Muscle of leg (tissue), 16 donors: ENCODE measurements around the gene G3BP1. TPM values are rescaled to one million over a fixed set of nuclear protein-coding genes. Genes with fewer than 3 reads are reported as not detected.
"Not testable (repeated sequence)": the region's sequence is repeated elsewhere in the genome, so short reads cannot be mapped to it uniquely, and the experiment has no call there.

ENCODE experiments used
- DNase-seq: peaks from one replicate; pipeline ENCODE4 v3.0.0; 2013
- H3K27ac ChIP-seq: one replicate; pipeline ENCODE4 v1.5.1; 2013; ENCODE audit warnings: mild to moderate bottlenecking, low read length, control low read depth
- H3K27me3 ChIP-seq: one replicate; pipeline ENCODE4 v1.6.1; 2013; ENCODE audit warnings: low read length; ENCODE audit not compliant: control insufficient read depth, insufficient read depth
- H3K36me3 ChIP-seq: one replicate; pipeline ENCODE4 v1.6.1; 2013; ENCODE audit warnings: low read length; ENCODE audit not compliant: control insufficient read depth, insufficient read depth
- H3K4me1 ChIP-seq: one replicate; pipeline ENCODE4 v1.6.1; 2013; ENCODE audit warnings: low read length; ENCODE audit not compliant: control insufficient read depth, insufficient read depth
- H3K4me3 ChIP-seq: one replicate; pipeline ENCODE4 v1.5.1; 2013; ENCODE audit warnings: low read length, control low read depth
- H3K9me3 ChIP-seq: replicated peaks from 2 replicates; pipeline ENCODE4 v1.6.1; 2013; ENCODE audit warnings: low read depth, low read length; ENCODE audit not compliant: control insufficient read depth
- WGBS: methylation state at CpG from one replicate; pipeline ENCODE4 v1.1.5; 2013; ENCODE audit warnings: missing lambda C conversion rate; ENCODE audit not compliant: insufficient coverage; 5-methylcytosine and 5-hydroxymethylcytosine counted together
- long read RNA-seq, 11 donors: transcript quantifications; one replicate each; lab custom pipeline, GENCODE V29; 2026
- polyA plus RNA-seq, 8 donors: library from polyadenylated mRNA; unstranded; fragments of 120-200 nt; gene quantifications; one replicate each; pipeline versions ENCODE4 v1.2.1 to v1.2.3, GENCODE V29; 2013; ENCODE audit warnings: inconsistent platforms in 1 of 8, low replicate concordance in 1 of 8; ENCODE audit not compliant: insufficient read length in 8 of 8, insufficient read depth in 1 of 8
- total RNA-seq: library from RNA; stranded (reverse); fragments of 120-200 nt; gene quantifications from one replicate; pipeline ENCODE4 v1.2.4, GENCODE V29; 2013

G3BP1 gene
- total RNA-seq = 101 TPM
- 100 to 1,000 TPM in 2 of 8 donors, 10 to 100 TPM in 6; 69.6 to 122 (median 93.9) TPM for polyA plus RNA-seq
- long read RNA-seq, donor 1, full-length matches to known transcripts = 14 of 19 reads
- long read RNA-seq, donor 1, partial matches to known transcripts = 5 of 19 reads
- long read RNA-seq, donor 1, other reads (novel, unspliced or antisense) = 0 of 19 reads
- long read RNA-seq, donor 2, full-length matches to known transcripts = 5 of 5 reads
- long read RNA-seq, donor 2, partial matches to known transcripts = 0 of 5 reads
- long read RNA-seq, donor 2, other reads (novel, unspliced or antisense) = 0 of 5 reads
- long read RNA-seq, donor 3, full-length matches to known transcripts = 36 of 36 reads
- long read RNA-seq, donor 3, partial matches to known transcripts = 0 of 36 reads
- long read RNA-seq, donor 3, other reads (novel, unspliced or antisense) = 0 of 36 reads
- long read RNA-seq, donor 4, full-length matches to known transcripts = 15 of 15 reads
- long read RNA-seq, donor 4, partial matches to known transcripts = 0 of 15 reads
- long read RNA-seq, donor 4, other reads (novel, unspliced or antisense) = 0 of 15 reads
- long read RNA-seq, donor 5, full-length matches to known transcripts = 37 of 49 reads
- long read RNA-seq, donor 5, partial matches to known transcripts = 12 of 49 reads
- long read RNA-seq, donor 5, other reads (novel, unspliced or antisense) = 0 of 49 reads
- long read RNA-seq, donor 6, full-length matches to known transcripts = 30 of 30 reads
- long read RNA-seq, donor 6, partial matches to known transcripts = 0 of 30 reads
- long read RNA-seq, donor 6, other reads (novel, unspliced or antisense) = 0 of 30 reads
- long read RNA-seq, donor 7, full-length matches to known transcripts = 21 of 26 reads
- long read RNA-seq, donor 7, partial matches to known transcripts = 5 of 26 reads
- long read RNA-seq, donor 7, other reads (novel, unspliced or antisense) = 0 of 26 reads
- long read RNA-seq, donor 8, full-length matches to known transcripts = 18 of 18 reads
- long read RNA-seq, donor 8, partial matches to known transcripts = 0 of 18 reads
- long read RNA-seq, donor 8, other reads (novel, unspliced or antisense) = 0 of 18 reads
- long read RNA-seq, donor 9, full-length matches to known transcripts = 19 of 19 reads
- long read RNA-seq, donor 9, partial matches to known transcripts = 0 of 19 reads
- long read RNA-seq, donor 9, other reads (novel, unspliced or antisense) = 0 of 19 reads
- long read RNA-seq, donor 10, full-length matches to known transcripts = 29 of 29 reads
- long read RNA-seq, donor 10, partial matches to known transcripts = 0 of 29 reads
- long read RNA-seq, donor 10, other reads (novel, unspliced or antisense) = 0 of 29 reads
- long read RNA-seq, donor 11, full-length matches to known transcripts = 19 of 30 reads
- long read RNA-seq, donor 11, partial matches to known transcripts = 11 of 30 reads
- long read RNA-seq, donor 11, other reads (novel, unspliced or antisense) = 0 of 30 reads

GRCh38 chr5:151771259-151772028 is at the start of gene G3BP1:
Gene G3BP1 (plus strand): TSS chr5:151771954. CDS start chr5:151786621, 14,667 bp downstream.
- no peaks in the 10 kb centered on the region for H3K27me3 ChIP-seq
- no peaks in the 10 kb centered on the region for H3K9me3 ChIP-seq
- H3K4me3 ChIP-seq = peak within 1 kb of the TSS; percentile 81
- peak; percentile 100 for DNase-seq
- H3K27ac ChIP-seq = peak within 1 kb of the TSS; percentile 100
- no peaks in the 10 kb centered on the region for H3K36me3 ChIP-seq
- H3K4me1 ChIP-seq = peaks cover 16% of the 10 kb centered on the region
- under 1% methylated on average over 47 of the region's 49 CpGs for WGBS

- no peak for DNase-seq
- Histone ChIP-seq H3K27ac (no peak overlapping the region), H3K27me3 (no peaks in the 10 kb centered on the region), H3K4me1 (peaks cover 26% of the 10 kb centered on the region), H3K9me3 (no peaks in the 10 kb centered on the region), H3K4me3 (no peak overlapping the region), H3K36me3 (no peaks in the 10 kb centered on the region)
Measured at GRCh38 chr5:151722546-151722945, 49.2 kb upstream of the G3BP1 start.

GRCh38 chr5:151724360-151724759 is 47.4 kb upstream of the G3BP1 start:
- DNase-seq = no peak
- Histone ChIP-seq H3K36me3 (no peaks in the 10 kb centered on the region), H3K9me3 (no peaks in the 10 kb centered on the region), H3K4me3 (no peak overlapping the region), H3K27ac (no peak overlapping the region), H3K27me3 (no peaks in the 10 kb centered on the region), H3K4me1 (peaks cover 10% of the 10 kb centered on the region)
- WGBS = 87% methylated on average over 2 of the region's 2 CpGs

- not testable (repeated sequence) for H3K4me3 ChIP-seq, DNase-seq, H3K4me1 ChIP-seq, H3K9me3 ChIP-seq, H3K27me3 ChIP-seq, H3K36me3 ChIP-seq, H3K27ac ChIP-seq
- WGBS = 86% methylated on average over 2 of the region's 5 CpGs
Measured at GRCh38 chr5:151729597-151729996, 42.2 kb upstream of the G3BP1 start.

GRCh38 chr5:151730381-151730780 is 41.4 kb upstream of the G3BP1 start:
- Histone ChIP-seq H3K27ac (no peak overlapping the region), H3K27me3 (no peaks in the 10 kb centered on the region)
- WGBS = no CpG with 5 or more reads among the region's 7 CpGs

GRCh38 chr5:151733358-151734063 is 38.2 kb upstream of the G3BP1 start:
- DNase-seq = peak; percentile 73
- peak overlapping the region; percentile 42 for H3K27ac ChIP-seq
- no peak overlapping the region for H3K4me3 ChIP-seq
- H3K36me3 ChIP-seq = no peaks in the 10 kb centered on the region
- 71% methylated on average over 5 of the region's 9 CpGs for WGBS
- H3K4me1 ChIP-seq = no peaks in the 10 kb centered on the region
- H3K27me3 ChIP-seq = no peaks in the 10 kb centered on the region
- H3K9me3 ChIP-seq = peaks cover 2% of the 10 kb centered on the region

More at GRCh38 chr5:151730381-151730780, 41.4 kb upstream of the G3BP1 start:
- Histone ChIP-seq H3K4me1 (no peaks in the 10 kb centered on the region), H3K9me3 (peaks cover 2% of the 10 kb centered on the region), H3K36me3 (no peaks in the 10 kb centered on the region), H3K4me3 (no peak overlapping the region)
- no peak for DNase-seq

- Histone ChIP-seq H3K36me3 (no peaks in the 10 kb centered on the region), H3K4me3 (no peak overlapping the region), H3K4me1 (no peaks in the 10 kb centered on the region), H3K9me3 (peaks cover 2% of the 10 kb centered on the region), H3K27me3 (no peaks in the 10 kb centered on the region), H3K27ac (peak overlapping the region; percentile 42)
- WGBS = 40% methylated on average over 1 of the region's 3 CpGs
- no peak for DNase-seq
Measured at GRCh38 chr5:151734064-151734408, 37.7 kb upstream of the G3BP1 start.

- Histone ChIP-seq H3K36me3 (no peaks in the 10 kb centered on the region), H3K4me1 (peaks cover 13% of the 10 kb centered on the region), H3K27me3 (no peaks in the 10 kb centered on the region), H3K4me3 (no peak overlapping the region), H3K9me3 (no peaks in the 10 kb centered on the region), H3K27ac (no peak overlapping the region)
- DNase-seq = no peak
- no CpG with 5 or more reads among the region's 1 CpG for WGBS
Measured at GRCh38 chr5:151735646-151736045, 36.1 kb upstream of the G3BP1 start.
